Measurements from ENCODE around the gene DGKZ. TPM values are rescaled to one million over a fixed set of nuclear protein-coding genes. Genes with fewer than 3 reads are reported as not detected.
A peak's percentile ranks its signal among the peaks of the same experiment; 100 is the strongest.

The DGKZ gene
- total and polyA plus RNA-seq, 10 of the 15 experiments (the other 5 are each of a cell fraction or from before 2014, with no cell fraction given), result 0.50 to 78.4 (median 39.5) TPM

- Histone ChIP-seq H3K27ac (ENCODE audit: control insufficient read depth, insufficient read depth) (no peak overlapping the region), H3K4me2 (ENCODE audit: control insufficient read depth, insufficient read depth) (no peak overlapping the region), H4K20me1 (ENCODE audit: control insufficient read depth, insufficient read depth) (no peaks in the 10 kb centered on the region), H3K9me3 (replicated peaks; ENCODE audit: control insufficient read depth, insufficient read depth, low read length) (no peaks in the 10 kb centered on the region), H3K4me1 (ENCODE audit: control insufficient read depth, insufficient read depth, low read length) (peaks cover 9% of the 10 kb centered on the region), H3K9ac (ENCODE audit: control insufficient read depth, insufficient read depth, low read length) (no peak overlapping the region), H2AFZ (ENCODE audit: control insufficient read depth, low read depth, low read length) (no peak overlapping the region), H3K36me3 (ENCODE audit: control insufficient read depth in 2 of 2, insufficient read depth in 2 of 2, low read length in 1 of 2) (no peaks in the 10 kb centered on the region), H3K27me3 (replicated peaks in 1 of 2; ENCODE audit: control insufficient read depth in 2 of 2, insufficient read depth in 2 of 2, low read length in 1 of 2) (no peaks in the 10 kb centered on the region), H3K4me3 (no peak overlapping the region), H3K79me2 (ENCODE audit: control insufficient read depth, insufficient read depth, low read length) (no peaks in the 10 kb centered on the region)
- POLR2A ChIA-PET, result no interaction called here
- intact Hi-C loops (cut with micrococcal nuclease; ENCODE audit: unreplicated experiment), result loop anchor here (1.0 kb wide), 1 partner anchor 77 kb away; no protein-coding TSS in a partner anchor
- RAD21 ChIA-PET (ENCODE audit: unreplicated experiment), result interaction anchor here (1.0 to 14.8 kb wide), 5 partner anchors 10 to 72 kb away, joined by 3 to 316 read pairs (median 3); no protein-coding TSS in a partner anchor
- DNase-seq (ENCODE audit: low read depth, low spot score) (no peak), ATAC-seq (0 out of 3 replicates have a peak, but pooled peaks have one; percentile 7), FAIRE-seq (no peak)
- 47% methylated on average over 12 of the region's 12 CpGs for WGBS (ENCODE audit: insufficient coverage, insufficient replicate concordance, low lambda C conversion rate, missing lambda C conversion rate)
- CTCF ChIA-PET, result interaction anchor here (0.6 to 14.4 kb wide), 17 partner anchors 9 to 217 kb away, joined by 3 to 626 read pairs (median 4); partner anchors contain the start of gene DGKZ
- no TSS peak for BruUV-seq (replicated peaks)
- SMC1A ChIA-PET (ENCODE audit: uncharacterized antibody, unreplicated experiment), result interaction anchor here (1.0 to 6.8 kb wide), 5 partner anchors 29 to 351 kb away, joined by 3 to 76 read pairs (median 5); no protein-coding TSS in a partner anchor
- TF ChIP-seq EP300 (IDR thresholded peaks at IDR 0.05; ENCODE audit: borderline replicate concordance in 1 of 2, control insufficient read depth in 1 of 2, low read depth in 2 of 2, low read length in 2 of 2) (no peak), ZNF274 (IDR thresholded peaks at IDR 0.05; ENCODE audit: insufficient read depth, insufficient read length) (no peak), ATF3 (IDR thresholded peaks at IDR 0.05; ENCODE audit: borderline replicate concordance, extremely low read depth, low read depth, low read length) (no peak), RELB (IDR thresholded peaks at IDR 0.05; ENCODE audit: low read depth) (no peak), MAX (IDR thresholded peaks at IDR 0.05; ENCODE audit: low read depth, low read length) (no peak), SMC3 (IDR thresholded peaks at IDR 0.05; ENCODE audit: borderline replicate concordance, low read length) (no peak), CHD2 (IDR thresholded peaks at IDR 0.05; ENCODE audit: borderline replicate concordance, low read depth, low read length) (no peak), PBX3 (IDR thresholded peaks at IDR 0.05; ENCODE audit: insufficient replicate concordance, low read depth, low read length) (no peak), ZNF217 (IDR thresholded peaks at IDR 0.05) (no peak), STAT1 (conservative IDR thresholded peaks at IDR 0.05) (no peak), SP1 (IDR thresholded peaks at IDR 0.05; ENCODE audit: low read depth, low read length) (no peak), BMI1 (IDR thresholded peaks at IDR 0.05; ENCODE audit: borderline replicate concordance) (no peak)
- TF ChIP-seq, protein P1, sequence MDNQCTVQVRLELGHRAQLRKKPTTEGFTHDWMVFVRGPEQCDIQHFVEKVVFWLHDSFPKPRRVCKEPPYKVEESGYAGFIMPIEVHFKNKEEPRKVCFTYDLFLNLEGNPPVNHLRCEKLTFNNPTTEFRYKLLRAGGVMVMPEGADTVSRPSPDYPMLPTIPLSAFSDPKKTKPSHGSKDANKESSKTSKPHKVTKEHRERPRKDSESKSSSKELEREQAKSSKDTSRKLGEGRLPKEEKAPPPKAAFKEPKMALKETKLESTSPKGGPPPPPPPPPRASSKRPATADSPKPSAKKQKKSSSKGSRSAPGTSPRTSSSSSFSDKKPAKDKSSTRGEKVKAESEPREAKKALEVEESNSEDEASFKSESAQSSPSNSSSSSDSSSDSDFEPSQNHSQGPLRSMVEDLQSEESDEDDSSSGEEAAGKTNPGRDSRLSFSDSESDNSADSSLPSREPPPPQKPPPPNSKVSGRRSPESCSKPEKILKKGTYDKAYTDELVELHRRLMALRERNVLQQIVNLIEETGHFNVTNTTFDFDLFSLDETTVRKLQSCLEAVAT (IDR thresholded peaks at IDR 0.05), result no peak
- in situ Hi-C loops (cut with MboI), result no loop called here
These were observed 31.3 kb upstream of the DGKZ start for GRCh38 chr11:46315783-46316563.

Data from GM12878 (cell line).